GM12872 (cell line): Measurements from ENCODE around the gene DDR2.

Experiments
- CTCF ChIP-seq: IDR thresholded peaks from 3 replicates; pipeline ENCODE4 v1.5.1; 2011; ENCODE audit warnings: low read depth, mild to moderate bottlenecking, low read length, moderate library complexity; ENCODE audit not compliant: insufficient read depth

DDR2 gene

GRCh38 chr1:162687870-162688269 is 55.6 kb downstream of the DDR2 start:
- no peak for TF ChIP-seq CTCF

DNA sequence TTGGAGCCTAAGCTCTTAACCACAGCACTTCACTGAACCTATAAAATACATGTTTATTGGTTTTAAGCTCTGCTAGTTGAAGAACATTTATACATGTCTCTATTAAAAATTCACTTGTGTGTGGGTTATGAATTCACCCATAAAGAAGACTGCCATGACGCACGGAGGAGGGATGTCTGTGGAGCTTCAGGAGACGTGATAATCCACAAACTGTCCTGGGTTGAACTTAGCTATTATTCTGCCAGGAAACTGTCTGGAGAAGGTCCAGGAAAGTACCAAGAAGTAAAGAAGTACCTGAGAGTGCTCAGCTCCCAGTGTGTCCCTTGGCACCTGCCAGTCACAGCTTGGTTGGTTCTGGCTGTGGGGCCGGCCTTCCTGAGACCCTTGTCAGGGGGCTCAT is 56.3 kb downstream of the DDR2 start:
- no peak for TF ChIP-seq CTCF

DNA sequence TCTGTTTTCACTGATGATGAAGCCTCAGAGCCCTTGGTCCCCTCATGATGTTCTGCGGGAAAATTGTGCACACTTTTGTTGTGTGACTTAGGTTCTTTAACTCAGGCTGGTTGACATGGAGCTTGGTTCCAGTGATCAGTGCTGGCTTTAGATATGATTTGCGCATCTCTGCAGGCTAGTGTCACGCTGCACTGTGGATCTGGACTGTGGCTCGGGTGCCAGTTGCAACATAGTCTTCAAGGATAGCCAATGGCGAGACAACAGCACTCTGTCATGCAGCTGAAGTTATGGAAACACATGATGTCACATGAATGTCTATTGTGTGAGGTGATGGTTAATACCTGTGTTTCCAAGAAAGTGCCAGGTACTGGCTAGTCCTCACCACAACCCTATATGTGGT is 56.7 kb downstream of the DDR2 start:
- TF ChIP-seq CTCF: no peak

GRCh38 chr1:162689745-162690671 is 57.7 kb downstream of the DDR2 start:
- TF ChIP-seq CTCF: no peak

DNA sequence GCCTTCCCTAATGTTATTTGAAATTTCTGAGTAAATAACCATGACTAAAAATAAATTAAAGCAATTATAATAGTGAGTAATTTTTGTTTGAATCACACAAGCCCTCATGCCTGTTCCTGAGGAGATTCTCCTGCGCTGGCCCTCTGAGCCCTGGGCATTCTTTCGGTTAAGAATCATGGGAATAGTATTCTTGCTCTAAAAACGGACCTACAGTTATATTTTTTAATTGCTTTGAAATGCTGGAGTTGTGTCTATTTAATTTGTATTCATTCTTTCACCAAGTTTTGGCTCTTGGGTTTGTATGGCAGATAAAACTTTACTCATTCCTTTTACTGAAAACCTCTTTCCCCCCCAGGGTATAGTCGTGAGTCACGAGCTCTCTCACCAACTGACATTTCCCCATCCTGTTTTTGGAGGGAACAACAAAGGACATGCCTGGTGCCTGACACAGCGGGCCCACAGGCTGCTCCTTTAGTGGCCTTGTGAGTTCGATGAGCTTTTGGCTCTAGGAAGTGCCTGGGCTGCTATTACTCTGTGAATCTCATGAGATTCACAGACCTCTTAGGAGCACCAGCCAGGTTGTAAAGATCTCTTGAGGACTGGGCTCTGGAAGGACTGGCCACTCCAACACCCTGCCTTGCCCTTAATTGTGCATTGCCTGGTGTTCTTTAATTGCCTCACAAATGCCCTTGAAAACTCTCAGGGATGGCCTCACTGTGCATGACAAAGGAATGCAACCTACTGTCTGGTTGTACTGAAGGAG is 58.6 kb downstream of the DDR2 start:
- TF ChIP-seq CTCF: no peak

DNA sequence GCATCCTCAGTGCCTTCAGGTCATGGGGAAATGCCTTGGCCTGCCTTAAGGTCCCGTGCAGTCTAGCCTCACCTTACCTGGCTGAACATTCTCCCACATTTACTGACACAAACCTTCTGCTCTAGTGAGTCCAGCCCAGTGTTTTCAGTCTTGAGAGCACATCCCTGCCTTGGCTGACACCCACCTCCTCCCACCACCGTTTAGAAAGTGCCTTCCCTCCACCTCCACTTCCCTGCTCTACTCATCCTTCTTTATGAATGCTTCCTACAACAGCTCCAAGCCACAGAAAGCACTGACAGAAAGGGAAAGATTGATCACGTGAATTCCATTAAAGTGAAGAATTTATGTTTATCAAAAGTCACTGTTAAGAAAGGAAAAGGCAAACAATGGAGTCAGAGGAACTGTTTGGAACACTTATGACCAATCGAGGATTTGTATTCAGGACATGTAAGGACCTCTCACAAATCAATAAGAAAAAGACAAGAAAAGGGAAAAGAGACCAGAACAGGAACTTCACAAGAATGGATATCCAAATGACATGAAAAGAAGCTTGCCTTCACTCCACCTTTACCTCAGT is 59.8 kb downstream of the DDR2 start:
- TF ChIP-seq CTCF: no peak

DNA sequence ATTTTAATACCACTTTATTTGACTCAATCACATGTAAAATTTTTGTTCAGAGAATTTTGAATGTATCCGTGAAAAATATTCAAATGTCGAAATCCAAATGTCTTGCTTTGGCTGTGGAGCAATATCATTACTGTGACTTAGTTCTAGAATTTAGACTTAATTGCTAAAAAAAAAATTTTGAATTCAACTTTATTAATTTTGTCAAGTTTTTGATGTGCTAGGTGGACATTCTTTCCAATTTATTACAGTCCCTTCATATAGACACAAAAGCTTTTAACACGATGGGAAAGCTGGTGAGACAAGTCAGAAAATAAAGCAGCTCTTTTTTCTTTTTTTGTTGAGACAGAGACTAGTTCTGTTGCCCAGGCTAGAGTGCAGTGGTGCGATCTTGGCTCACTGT is 62.6 kb downstream of the DDR2 start:
- TF ChIP-seq CTCF: no peak
